Neural cell (in vitro differentiated cells): ENCODE data around the gene HS6ST2. TPM values are rescaled to one million over a fixed set of nuclear protein-coding genes. Genes with fewer than 3 reads are reported as not detected.

Source experiments
- H2AFZ ChIP-seq: fragments of 200-600, 300-800 bp; sonication (generic), shearing (Covaris generic); 2 replicates; pipeline ENCODE4 v1.6.0; 2014; ENCODE audit warnings: low read depth, mild to moderate bottlenecking, antibody characterized with exemption, low read length, moderate library complexity
- H3F3A ChIP-seq: fragments of 200-600 bp; shearing (Covaris generic); 2 replicates; pipeline ENCODE4 v1.6.1; 2016; ENCODE audit warnings: mild to moderate bottlenecking, moderate library complexity, mixed read lengths, antibody characterized with exemption, low read length; ENCODE audit not compliant: insufficient read depth, poor library complexity, severe bottlenecking
- H3K27ac ChIP-seq: fragments of 200-600, 300-800 bp; sonication (generic), shearing (Covaris generic); 2 replicates; pipeline ENCODE4 v1.5.1; 2014; ENCODE audit warnings: mild to moderate bottlenecking, low read length, moderate library complexity
- H3K27me3 ChIP-seq: fragments of 300-800, 200-600 bp; sonication (generic), shearing (Covaris generic); 2 replicates; pipeline ENCODE4 v1.6.0; 2014; ENCODE audit warnings: mild to moderate bottlenecking, low read depth, low read length, moderate library complexity; ENCODE audit not compliant: insufficient read depth
- H3K36me3 ChIP-seq: fragments of 300-800, 200-600 bp; sonication (generic), shearing (Covaris generic); 2 replicates; pipeline ENCODE4 v1.5.1; 2014; ENCODE audit warnings: mild to moderate bottlenecking, antibody characterized with exemption, low read length, moderate library complexity; ENCODE audit not compliant: insufficient read depth
- H3K4me2 ChIP-seq: fragments of 300-800, 200-600 bp; sonication (generic), shearing (Covaris generic); 2 replicates; pipeline ENCODE4 v1.6.0; 2014; ENCODE audit warnings: mild to moderate bottlenecking, low read length
- H3K4me3 ChIP-seq: fragments of 300-800, 200-600 bp; sonication (generic), shearing (Covaris generic); 2 replicates; pipeline ENCODE4 v1.5.1; 2014; ENCODE audit warnings: mild to moderate bottlenecking, low read length, moderate library complexity
- H3K79me2 ChIP-seq: fragments of 200-600 bp; shearing (Covaris generic); replicated peaks from 2 replicates; pipeline ENCODE4 v1.6.0; 2014; ENCODE audit warnings: mild to moderate bottlenecking, low read length, moderate library complexity; ENCODE audit not compliant: insufficient read depth
- H3K9ac ChIP-seq: fragments of 300-800, 200-600 bp; sonication (generic), shearing (Covaris generic); 2 replicates; pipeline ENCODE4 v1.6.1; 2016; ENCODE audit warnings: mild to moderate bottlenecking, low read length, mixed read lengths
- H3K9me2 ChIP-seq: fragments of 200-600 bp; shearing (Covaris generic); 2 replicates; pipeline ENCODE4 v1.6.1; 2016; ENCODE audit warnings: mild to moderate bottlenecking, low read length, mixed read lengths; ENCODE audit not compliant: insufficient read depth
- H3K9me3 ChIP-seq: fragments of 200-600, 300-800 bp; sonication (generic), shearing (Covaris generic); 2 replicates; pipeline ENCODE4 v1.6.1; 2016; ENCODE audit warnings: mild to moderate bottlenecking, mixed run types, low read length, moderate library complexity, mixed read lengths
- H4K20me1 ChIP-seq: fragments of 200-600 bp; shearing (Covaris generic); 2 replicates; pipeline ENCODE4 v1.6.1; 2016; ENCODE audit warnings: mild to moderate bottlenecking, mixed run types; ENCODE audit not compliant: insufficient read depth
- CTCF ChIP-seq: fragments of 450-650 bp; IDR thresholded peaks from 2 replicates; pipeline ENCODE4 v1.5.1; 2014; ENCODE audit warnings: antibody characterized with exemption, mild to moderate bottlenecking, moderate library complexity; ENCODE audit not compliant: poor library complexity, severe bottlenecking
- EP300 ChIP-seq: fragments of 450-650 bp; conservative IDR thresholded peaks from 2 replicates; pipeline ENCODE4 v1.6.1; 2014; ENCODE audit warnings: antibody characterized with exemption, mild to moderate bottlenecking, moderate library complexity; ENCODE audit not compliant: poor library complexity, severe bottlenecking
- EZH2 ChIP-seq: fragments of 200-600, 300-800 bp; shearing (Covaris generic), sonication (generic); IDR thresholded peaks from 2 replicates; pipeline ENCODE4 v1.6.1; 2014; ENCODE audit warnings: antibody characterized with exemption, low read length, borderline replicate concordance, mild to moderate bottlenecking; ENCODE audit not compliant: insufficient read depth, poor library complexity, severe bottlenecking
- MXI1 ChIP-seq: fragments of 450-650 bp; conservative IDR thresholded peaks from 2 replicates; pipeline ENCODE4 v1.6.1; 2014; ENCODE audit warnings: antibody characterized with exemption, mild to moderate bottlenecking; ENCODE audit not compliant: poor library complexity, severe bottlenecking
- POLR2AphosphoS5 ChIP-seq: IDR thresholded peaks from 2 replicates; pipeline ENCODE4 v1.6.1; 2012
- RAD21 ChIP-seq: fragments of 450-650 bp; conservative IDR thresholded peaks from 2 replicates; pipeline ENCODE4 v1.6.1; 2014; ENCODE audit warnings: antibody characterized with exemption, mild to moderate bottlenecking, moderate library complexity
- REST ChIP-seq: IDR thresholded peaks from 2 replicates; pipeline ENCODE4 v1.6.1; 2012; ENCODE audit warnings: borderline replicate concordance
- SMC3 ChIP-seq: fragments of 450-650 bp; conservative IDR thresholded peaks from 2 replicates; pipeline ENCODE4 v1.6.1; 2014; ENCODE audit warnings: antibody characterized with exemption, mild to moderate bottlenecking, moderate library complexity; ENCODE audit not compliant: poor library complexity
- TAF1 ChIP-seq: IDR thresholded peaks from 2 replicates; pipeline ENCODE4 v1.6.1; 2012; ENCODE audit warnings: low read depth
- polyA plus RNA-seq: library from polyadenylated mRNA; depleted of rRNA; stranded (reverse); fragments of >200 nt; gene quantifications from 2 replicates; pipeline ENCODE4 v1.2.3, GENCODE V29; 2014

HS6ST2 gene
- polyA plus RNA-seq, 1 donor from 2014 or later, result 43.0 TPM

- no peaks in the 10 kb centered on the region for H3K36me3 ChIP-seq
- no peaks in the 10 kb centered on the region for H3F3A ChIP-seq
- H3K27ac ChIP-seq, result no peak overlapping the region
- H3K9me2 ChIP-seq, result no peaks in the 10 kb centered on the region
- no peaks in the 10 kb centered on the region for H3K27me3 ChIP-seq
- no peaks in the 10 kb centered on the region for H3K79me2 ChIP-seq
- H3K9ac ChIP-seq, result no peak overlapping the region
- H3K4me2 ChIP-seq, result no peak overlapping the region
- TF ChIP-seq RAD21, result no peak
- no peak for TF ChIP-seq MXI1
- no peak for TF ChIP-seq EP300
- no peak for TF ChIP-seq POLR2AphosphoS5
- TF ChIP-seq REST, result no peak
- TF ChIP-seq TAF1, result no peak
- no peak for TF ChIP-seq EZH2
- TF ChIP-seq CTCF, result no peak
- no peak for TF ChIP-seq SMC3
- H2AFZ ChIP-seq, result no peak overlapping the region
- no peaks in the 10 kb centered on the region for H3K9me3 ChIP-seq
- no peak overlapping the region for H3K4me3 ChIP-seq
- no peaks in the 10 kb centered on the region for H4K20me1 ChIP-seq
These were observed 124.3 kb downstream of the HS6ST2 start for GRCh38 chrX:132834109-132834508.

GRCh38 chrX:132833373-132833772 lies 125.1 kb downstream of the HS6ST2 start:
- no peak overlapping the region for H3K9ac ChIP-seq
- no peaks in the 10 kb centered on the region for H3K36me3 ChIP-seq
- H3K9me2 ChIP-seq, result no peaks in the 10 kb centered on the region
- H3K9me3 ChIP-seq, result no peaks in the 10 kb centered on the region
- H3K79me2 ChIP-seq, result no peaks in the 10 kb centered on the region
- no peaks in the 10 kb centered on the region for H3F3A ChIP-seq
- H3K4me2 ChIP-seq, result no peak overlapping the region
- TF ChIP-seq POLR2AphosphoS5, result no peak
- H3K27me3 ChIP-seq, result no peaks in the 10 kb centered on the region
- no peaks in the 10 kb centered on the region for H4K20me1 ChIP-seq
- H3K27ac ChIP-seq, result no peak overlapping the region
- H3K4me3 ChIP-seq, result no peak overlapping the region
- no peak overlapping the region for H2AFZ ChIP-seq
